ENCODE measurements around the gene SERTAD2.

The SERTAD2 gene, protein sequence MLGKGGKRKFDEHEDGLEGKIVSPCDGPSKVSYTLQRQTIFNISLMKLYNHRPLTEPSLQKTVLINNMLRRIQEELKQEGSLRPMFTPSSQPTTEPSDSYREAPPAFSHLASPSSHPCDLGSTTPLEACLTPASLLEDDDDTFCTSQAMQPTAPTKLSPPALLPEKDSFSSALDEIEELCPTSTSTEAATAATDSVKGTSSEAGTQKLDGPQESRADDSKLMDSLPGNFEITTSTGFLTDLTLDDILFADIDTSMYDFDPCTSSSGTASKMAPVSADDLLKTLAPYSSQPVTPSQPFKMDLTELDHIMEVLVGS

DNA sequence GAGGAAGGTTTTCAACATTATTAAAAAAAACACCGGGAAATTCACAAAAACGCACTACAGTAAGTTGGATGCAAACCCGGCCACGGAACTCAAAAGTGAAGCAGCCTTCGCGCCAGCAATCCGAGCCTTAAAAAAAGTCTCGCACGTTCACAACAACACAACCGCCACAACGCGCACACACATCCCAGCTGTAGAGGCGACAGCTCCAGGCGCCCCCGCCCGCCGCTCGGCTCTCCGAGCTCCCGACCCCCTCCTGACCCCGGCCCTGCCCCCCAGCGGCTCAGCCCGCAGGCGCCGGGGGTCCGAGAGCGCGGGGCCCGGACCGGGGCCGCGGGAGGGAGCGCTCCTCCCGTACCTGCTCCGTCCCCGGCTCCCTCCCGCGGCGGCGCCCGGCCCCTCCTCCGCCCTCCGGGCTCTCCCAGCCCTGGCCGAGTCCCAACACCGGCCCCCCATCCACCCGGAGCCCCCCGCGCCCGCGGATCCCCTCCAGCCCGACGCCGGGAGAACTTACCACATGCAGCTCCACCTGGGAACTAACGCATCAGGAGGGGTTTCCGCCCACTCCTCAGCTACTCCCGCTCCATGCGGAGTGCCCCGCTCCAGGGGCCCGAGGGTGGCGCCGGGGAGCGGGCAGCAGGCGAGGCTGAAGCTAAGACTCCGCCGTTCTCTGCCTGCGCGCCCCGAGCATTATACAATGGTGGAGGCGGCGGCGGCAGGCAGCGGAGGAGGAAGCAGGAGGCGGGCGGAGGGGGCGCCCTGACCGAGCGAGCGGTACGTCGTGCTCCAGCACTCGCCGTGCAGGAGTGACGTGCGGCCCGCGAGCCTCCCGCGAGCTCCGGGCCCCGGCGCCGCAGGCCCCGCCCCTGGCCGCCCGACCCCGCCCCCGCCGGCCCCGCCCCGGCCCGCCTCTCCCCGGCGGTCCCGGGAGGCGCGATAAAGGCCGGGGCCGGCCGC, at the start of gene SERTAD2:
Gene SERTAD2, minus strand, starts transcription at position 805 of the 954 bp plus-strand sequence. CDS start 17,042 bp downstream, outside the sequence.
- DNase-seq (ENCODE audit: low read depth): peak; percentile 71

DNA sequence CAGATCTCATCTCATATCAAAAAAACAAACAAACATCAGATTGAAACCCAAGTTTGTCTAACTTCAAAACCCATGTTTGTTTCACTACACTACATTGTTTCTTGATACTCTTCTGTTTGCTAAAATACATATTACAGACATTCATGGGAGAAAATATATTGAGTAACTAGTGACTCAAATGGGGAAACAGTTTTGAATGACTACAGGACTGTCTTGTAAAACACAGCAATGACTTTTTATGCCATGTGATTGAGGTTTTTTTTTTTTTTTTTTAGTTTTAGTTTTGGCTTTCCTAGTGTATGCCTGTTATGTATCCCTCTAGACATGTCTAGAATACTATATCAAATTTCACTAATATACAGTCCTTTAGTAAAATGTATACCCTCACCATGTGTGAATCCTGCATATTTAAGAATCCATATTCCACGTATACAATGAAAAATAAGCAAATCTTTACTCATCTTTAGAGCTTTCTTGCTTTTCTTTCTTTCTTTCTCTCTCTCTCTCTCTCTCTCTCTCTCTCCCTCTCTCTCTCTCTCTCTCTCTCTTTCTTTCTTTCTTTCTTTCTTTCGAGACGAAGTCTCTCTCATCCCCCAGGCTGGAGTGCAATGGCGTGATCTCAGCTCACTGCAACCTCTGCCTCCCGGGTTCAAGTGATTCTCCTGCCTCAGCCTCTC, 46.6 kb upstream of the SERTAD2 start:
- DNase-seq (ENCODE audit: low read depth): peak; percentile 65

DNA sequence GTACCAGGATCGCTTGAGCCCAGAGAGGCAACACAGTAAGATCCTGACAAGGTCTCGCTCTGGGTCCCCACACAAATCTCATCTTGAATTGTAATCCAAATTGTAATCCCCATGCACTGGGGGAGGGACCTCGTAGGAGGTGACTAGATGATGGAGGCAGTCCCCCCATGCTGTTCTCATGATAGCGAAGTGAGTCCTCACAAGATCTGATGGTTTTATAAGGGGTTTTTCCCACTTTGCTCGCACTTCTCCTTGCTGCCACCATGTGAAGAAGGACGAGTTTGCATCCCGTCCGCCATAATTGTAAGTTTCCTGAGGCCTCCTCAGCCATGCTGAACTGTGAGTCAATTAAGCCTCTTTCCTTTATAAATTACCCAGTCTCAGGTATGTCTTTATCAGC, 46.0 kb upstream of the SERTAD2 start:
- DNase-seq (ENCODE audit: low read depth): no peak

DNA sequence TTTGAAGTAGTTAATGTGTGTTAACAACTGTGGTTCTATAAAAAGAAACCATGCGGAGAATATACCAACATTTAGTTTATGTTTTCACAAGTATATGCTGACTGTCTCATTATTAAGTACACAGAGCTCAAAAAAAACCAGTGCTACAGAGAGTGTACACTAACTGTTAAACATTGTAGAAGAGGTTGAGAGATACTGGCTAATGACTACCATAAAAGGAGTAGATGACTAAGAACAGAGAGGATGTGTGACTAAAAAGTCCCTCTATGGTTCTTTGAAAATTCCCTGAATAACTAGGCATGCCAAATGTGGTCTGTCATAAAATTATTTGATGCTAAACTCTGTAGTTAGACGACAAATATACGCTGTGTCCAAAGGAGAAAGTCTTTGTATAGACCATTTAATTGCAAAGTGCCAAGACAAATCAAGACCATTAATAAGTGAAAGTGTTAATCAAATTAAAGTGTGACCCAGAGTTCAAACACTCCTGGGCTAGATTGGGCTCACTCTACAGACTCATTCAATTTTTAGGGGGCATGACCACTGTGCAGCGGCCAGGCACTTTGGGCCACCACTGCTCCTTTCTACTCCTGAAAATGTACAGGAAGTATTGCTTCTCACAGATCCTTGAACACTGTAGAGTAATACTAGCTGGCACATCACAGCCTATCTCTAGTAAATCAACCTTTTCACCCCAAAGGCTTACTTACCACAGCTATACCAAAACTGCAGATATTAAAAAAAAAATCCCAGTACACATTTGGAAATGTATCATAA, 45.1 kb upstream of the SERTAD2 start:
- DNase-seq (ENCODE audit: low read depth): peak; percentile 74

DNA sequence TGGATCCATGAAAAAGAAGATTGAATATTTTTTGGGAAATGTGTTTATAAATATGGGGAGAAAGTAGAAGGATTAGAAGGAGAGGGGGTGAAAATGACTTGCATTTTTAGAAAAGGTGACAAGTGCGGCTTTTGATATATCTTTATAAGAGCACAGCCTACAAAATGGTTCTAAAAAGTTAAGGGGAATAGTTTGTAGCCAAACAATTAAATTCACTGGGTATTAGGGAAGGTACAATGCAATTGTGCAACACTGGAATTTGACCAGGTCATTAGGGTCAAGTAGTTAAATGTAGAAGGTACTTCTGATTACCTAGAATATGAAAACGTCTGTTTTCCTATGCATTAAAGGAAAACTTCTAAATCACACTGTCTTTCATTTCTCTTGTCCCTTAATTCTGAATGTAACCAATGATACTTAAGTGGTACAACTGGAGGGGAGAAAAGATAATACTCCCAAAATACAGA, 44.5 kb upstream of the SERTAD2 start:
- DNase-seq (ENCODE audit: low read depth): no peak

DNA sequence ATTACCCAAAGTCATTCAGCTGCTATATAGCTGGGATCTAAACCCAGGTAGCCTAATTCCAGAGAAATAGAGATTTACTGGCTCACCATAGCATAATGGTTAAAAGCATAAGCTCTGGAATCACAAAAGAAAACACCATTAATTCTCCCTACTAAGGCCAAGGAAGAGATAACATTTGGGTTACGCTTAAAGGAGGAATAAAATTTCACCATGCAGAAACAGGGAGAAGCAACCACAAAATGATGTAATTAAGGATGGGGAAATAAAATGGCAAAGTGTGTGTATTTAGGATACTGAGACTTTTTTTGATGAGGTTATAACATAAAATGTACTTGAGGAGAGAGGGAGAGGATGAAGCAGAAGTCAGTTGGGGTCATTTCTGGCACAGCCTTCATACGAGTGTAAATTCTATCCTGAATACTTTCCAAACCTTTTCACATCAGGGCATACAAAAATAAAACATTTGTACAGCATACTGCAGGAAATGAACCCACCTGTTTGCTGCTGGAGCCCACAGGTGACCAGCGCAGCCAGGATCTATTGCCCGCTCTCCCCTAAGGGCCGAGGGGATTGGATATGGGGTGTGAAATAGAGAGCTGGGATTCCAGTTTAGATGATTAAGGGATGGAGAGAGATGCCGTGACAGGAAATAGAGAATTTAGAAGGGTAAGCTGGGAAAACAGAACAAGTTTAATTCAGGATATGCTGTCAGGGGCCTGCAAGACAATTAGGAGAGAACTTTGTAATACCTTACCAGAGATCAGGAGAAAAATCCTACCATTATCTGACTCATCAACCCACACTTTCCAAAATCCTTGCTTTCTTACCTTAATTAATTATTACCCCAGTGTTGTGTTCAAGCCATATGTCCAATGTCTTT, 43.8 kb upstream of the SERTAD2 start:
- peak; percentile 12 for DNase-seq (ENCODE audit: low read depth)

DNA sequence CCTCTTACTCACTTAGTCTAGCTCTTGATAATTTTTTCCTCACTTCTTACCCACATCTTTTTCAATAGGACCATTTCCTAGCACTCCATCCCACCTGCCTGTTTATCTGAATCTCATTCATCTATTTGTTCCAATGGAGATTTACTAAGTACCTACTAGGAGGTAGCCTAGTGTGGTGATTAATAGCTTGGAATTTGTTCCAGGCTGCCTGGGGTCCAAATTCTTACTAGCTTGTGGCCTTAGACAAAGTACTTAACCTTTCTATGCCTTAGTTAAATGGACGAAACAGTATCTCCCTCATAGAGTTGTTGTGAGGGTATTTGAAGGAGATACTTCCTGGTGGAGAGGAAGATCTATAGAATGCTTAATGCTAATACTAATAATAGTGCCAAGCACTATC, 42.9 kb upstream of the SERTAD2 start:
- no peak for DNase-seq (ENCODE audit: low read depth)

DNA sequence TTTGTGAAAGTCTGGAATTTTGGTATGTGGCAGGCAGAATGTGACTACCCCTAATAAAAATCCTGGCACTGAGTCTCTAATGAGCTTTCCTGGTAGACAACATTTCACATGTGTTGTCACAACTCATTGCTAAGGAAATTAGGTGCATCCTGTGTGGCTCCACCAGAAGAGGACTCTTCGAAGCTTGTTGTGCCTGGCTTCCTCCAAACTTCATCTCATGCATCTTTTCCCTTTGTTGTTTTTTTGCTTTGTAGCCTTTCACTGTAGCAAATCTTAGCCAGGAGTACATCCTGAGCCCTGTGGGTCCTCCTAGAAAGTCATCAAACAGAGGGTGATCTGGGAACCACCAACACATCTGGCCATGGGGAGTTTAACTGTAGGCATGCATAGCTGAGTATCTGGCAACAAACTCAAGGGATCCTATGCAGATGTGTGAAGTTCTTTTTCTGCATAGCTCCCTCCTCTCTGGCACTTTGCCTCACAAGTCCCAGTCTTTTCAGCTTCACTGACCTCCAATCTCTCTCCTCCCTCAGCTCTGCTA, 42.1 kb upstream of the SERTAD2 start:
- DNase-seq (ENCODE audit: low read depth): no peak

DNA sequence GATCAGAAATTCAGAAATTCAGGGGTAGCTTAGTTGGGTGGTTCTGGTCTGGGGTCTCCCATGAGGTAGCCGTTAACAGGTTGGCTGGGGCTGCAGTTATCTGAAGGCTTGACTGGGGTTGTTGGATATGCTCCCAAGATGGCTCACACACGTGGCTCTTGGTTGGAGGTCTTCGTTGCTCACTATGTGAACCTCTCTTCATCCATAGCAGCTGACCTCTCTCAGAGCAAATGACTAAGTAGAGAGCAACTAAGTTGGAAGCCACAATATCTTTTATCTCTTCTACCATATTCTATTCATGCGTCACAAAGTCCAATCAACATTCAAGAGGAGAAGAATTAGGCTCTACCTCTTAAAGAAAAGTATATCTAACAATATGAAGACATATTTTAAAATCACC, 38.7 kb upstream of the SERTAD2 start:
- peak; percentile 9 for DNase-seq (ENCODE audit: low read depth)

DNA sequence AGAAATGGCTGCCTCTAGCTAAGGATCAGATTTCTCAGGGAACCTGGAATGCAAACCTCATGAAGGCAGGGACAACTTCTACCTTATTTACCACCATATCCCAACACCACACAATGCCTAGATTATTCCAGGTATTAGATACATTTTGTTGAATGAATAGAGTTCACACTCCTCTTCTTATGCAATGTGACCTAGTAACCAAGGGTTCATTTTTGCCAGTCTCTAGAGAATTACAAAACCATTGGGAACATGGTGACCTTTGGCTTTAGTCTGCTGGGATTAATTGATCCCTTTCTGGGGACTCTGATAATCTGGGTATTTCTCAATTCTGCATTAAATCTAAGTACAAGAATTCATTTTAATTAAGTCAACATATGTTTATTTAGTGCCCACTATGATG, 35.2 kb upstream of the SERTAD2 start:
- DNase-seq (ENCODE audit: low read depth): no peak

DNA sequence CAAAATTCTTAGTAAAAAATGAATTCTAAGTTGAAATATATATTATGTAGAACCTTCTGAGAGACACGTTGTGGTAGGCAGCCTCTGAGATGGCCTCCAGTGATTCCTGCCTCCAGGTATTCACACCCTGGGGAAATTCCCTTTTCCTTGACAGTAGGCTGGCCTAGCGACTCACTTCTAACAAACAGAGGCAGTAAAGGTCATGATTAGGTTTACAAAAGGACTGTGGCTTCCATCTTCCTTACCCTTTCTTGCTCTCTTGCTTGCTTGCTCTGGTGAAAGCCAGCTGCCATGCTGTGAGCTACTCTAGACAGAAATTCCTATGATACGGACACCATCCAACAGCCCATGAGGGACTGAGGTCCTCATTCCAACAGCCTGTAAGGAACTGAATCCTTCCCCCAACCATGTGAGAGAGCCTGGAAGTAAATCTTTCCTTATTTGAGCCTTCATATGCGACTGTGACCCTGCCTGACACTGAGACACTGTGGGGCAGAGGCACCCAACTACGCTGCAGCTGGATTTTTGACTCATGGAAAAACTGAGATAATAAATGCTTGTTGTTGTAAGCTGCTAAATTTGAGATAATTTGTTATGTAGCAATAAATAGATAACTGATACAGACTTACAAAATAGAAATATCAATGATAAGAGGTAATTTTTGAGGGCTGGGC, 32.7 kb upstream of the SERTAD2 start:
- no peak for DNase-seq (ENCODE audit: low read depth)

DNA sequence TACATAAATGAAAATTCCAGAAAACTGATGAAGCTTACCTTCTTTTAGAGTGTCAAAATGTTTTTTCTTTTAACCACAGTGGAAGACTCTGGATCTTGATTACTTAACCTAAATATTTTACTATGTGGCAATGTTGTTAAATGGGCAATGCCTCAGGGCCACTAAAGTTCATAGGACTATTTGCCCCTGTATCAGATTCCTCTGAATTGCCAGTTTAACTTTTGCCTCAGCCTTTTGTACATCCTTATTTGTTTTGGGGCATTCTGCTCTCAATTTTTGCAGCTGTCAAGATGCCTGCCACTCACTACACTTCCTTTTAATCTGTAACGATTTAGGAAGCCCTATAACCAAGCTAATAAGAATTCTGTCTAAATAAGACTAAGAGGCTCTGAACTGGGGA, 31.7 kb upstream of the SERTAD2 start:
- DNase-seq (ENCODE audit: low read depth): no peak

DNA sequence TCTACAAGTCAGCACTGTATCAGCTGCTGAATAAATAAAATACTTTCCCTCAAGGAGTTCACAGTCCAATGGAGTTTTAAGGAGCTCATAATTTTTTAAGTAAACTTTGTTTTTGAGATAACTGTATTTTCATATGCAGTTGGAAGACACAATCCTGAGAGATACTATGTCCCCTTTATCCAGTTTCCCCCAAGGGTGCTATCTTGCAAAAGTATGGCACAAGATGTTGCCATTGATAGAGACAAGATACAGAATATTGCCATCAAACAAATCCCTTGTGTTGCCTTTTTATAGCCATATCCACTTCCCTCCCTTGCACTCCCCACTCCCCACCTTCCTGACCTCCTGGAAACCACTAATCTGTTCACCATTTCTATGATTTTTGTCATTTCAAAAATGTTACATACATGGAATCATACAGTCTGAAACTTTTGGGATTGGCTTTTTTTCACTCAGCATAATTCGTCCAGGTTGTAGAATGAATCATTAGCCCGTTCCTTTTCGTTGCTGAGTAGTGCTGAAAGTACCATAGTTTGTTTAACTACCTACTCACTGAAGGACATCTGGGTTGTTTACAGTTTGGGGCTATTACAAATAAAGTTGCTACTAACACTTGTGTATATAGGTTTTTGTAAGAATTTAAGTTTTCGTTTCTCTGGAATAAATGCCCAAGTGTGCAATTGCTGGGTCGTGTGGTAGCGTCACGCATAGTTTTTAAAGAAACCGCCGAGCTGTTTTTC, 30.2 kb upstream of the SERTAD2 start:
- DNase-seq (ENCODE audit: low read depth): no peak

DNA sequence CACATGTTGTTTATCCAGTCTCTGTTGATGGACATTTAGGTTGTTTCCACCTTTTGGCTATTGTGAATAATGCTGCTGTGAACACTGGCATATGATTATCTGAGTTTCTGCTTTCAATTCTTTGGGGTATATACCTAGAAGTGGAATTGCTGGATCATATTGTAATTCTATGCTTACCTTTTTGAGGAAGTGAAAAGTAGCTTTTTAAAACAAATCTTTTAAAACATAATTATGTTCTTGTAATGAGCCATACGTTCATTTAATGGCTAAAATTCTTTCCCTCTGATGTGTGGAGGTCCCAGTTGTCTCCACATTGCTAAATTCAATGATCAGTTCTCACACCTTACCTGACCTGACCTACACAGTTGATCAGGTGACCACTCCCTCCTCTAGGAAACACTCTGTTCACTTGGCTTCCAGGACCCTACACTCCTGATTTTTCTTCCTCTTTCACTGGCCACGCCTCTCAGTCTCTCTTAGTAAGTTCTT, 27.8 kb upstream of the SERTAD2 start:
- no peak for DNase-seq (ENCODE audit: low read depth)

DNA sequence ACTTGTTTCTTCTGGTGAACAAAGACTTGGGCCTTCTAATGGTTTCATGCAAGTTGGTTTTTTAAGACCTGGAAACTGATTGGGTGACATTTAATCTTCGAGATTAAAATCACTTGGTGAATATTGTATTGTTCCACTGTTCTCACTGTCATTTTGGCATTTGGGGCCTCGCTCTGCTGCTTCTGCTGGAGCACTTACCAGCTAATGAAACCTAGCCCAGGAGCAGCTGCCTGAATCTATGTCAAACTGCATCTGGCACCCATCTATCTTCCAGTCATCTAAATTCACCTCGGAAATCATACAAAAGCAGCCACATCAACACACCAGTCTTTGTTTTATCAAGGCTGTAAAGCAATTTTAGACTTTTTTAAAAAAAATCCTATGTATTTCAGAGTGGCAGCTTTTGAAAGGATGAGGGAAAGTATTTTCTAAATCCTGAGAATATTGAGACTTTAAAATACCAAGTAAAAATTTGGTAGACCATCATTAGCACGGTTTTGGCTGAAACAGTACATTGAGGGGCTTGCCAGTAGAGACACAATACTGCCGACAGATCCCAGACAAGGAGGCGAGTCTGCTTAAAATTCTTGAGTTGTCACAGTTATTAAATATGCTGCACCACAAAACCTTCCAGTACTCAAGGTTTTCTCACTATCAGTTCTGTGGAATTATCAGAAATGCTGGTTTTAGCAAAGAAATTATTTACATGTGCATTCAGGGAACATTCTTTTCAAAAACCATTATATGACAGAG, 26.1 kb upstream of the SERTAD2 start:
- DNase-seq (ENCODE audit: low read depth): no peak

DNA sequence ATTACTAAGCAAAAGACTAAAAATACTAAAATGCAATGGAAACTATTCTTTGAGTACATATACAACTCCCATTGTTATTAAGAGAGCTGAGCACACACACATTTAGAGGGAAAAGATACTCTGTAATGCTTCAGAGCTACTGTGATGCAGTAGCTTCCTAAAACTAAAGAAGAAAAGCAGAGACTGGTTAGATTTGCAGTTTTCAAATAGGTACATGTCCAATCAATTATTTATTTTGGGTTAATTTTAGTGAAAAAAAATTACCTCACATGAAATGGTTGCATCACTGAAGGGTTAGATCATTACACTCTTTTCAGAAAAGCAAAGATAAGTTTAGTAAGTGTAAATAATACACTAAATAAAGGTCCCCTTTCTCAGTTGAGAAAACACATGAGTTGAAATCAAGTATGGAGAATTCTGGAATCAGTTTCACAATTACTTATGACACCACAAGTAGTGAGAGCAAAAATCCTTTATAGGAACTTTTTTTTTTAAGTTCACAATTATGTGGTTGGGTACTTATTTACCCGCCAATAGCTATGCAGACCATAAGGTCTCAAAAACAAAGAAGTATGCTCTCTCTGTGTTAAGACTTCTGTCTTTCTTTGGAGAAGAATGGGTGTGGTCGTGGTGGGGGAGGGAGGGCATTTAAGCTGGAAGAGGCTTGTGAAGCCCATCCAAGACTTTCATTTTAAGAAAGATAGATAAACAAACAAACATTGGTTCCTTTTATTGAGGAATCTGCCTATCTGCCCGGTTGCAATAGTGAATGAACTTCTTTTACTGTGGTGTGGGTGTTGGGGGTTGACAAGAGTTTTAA, 25.3 kb upstream of the SERTAD2 start:
- no peak for DNase-seq (ENCODE audit: low read depth)

DNA sequence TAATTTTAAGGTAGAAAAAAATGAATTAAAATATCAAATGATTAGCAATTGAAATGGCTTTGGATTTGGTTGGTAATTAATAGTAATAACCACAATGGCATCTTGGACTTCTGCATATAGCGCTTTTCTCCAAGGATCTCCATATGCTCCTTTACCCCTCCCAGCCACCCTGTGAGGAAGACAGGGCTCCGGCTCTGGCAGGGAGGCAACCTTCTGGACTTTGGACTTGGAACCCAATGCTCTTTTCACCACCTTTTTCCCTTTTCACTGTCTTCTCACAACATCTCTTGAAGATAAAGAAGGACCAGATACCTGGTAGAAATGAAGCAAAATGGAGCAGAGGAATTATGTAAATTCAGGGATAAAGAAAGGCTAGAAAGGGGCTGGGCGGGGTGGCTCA, 23.8 kb upstream of the SERTAD2 start:
- DNase-seq (ENCODE audit: low read depth): no peak

Measured in stromal cell of bone marrow (primary cell).